ENCODE results near the gene TSEN54. TPM values are rescaled to one million over a fixed set of nuclear protein-coding genes. Genes with fewer than 3 reads are reported as not detected.

Gene TSEN54
- total RNA-seq, 2 experiments from 2014 or later = 73.3 to 78.7 TPM

DNA sequence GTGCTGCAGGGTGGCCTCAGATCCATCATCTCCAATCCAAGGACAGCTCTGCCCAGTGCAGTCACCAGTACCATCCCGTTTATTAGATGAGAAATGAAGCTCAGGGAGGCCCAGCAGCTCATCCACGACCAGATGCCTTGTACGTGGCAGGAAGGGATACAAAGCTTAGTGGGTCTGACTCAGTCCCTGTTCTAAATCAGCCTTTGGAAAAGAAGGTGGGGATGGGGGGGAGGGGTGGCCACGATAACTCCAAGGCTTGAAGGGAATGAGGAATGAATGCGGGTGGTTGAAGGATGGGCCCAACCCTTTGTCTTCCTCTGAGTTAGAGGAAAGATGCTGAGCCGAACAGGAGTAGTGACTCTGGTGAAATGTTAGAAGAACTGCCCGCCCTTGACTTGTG is 34.9 kb downstream of the TSEN54 start:
- Mint-ChIP-seq H3K27ac (no peak overlapping the region), H3K4me1 (ENCODE audit: low read depth) (no peaks in the 10 kb centered on the region), H3K9me3 (no peaks in the 10 kb centered on the region), H3K27me3 (no peaks in the 10 kb centered on the region), H3K4me3 (no peak overlapping the region), H3K36me3 (ENCODE audit: low read depth) (no peaks in the 10 kb centered on the region)
- H3K4me3 ChIP-seq (ENCODE audit: low read length) = no peak overlapping the region
- H3K9me3 ChIP-seq (ENCODE audit: control insufficient read depth in 1 of 2, insufficient read depth in 1 of 2, low read length in 2 of 2) = no peaks in the 10 kb centered on the region
- ATAC-seq (ENCODE audit: poor library complexity) (no peak), DNase-seq (no peak)
- H3K27ac ChIP-seq (ENCODE audit: low read depth in 1 of 2, low read length in 2 of 2) = no peak overlapping the region
- CTCF ChIA-PET = no interaction called here
- no peaks in the 10 kb centered on the region for H3K4me1 ChIP-seq (ENCODE audit: insufficient read depth, low read length)
- TF ChIP-seq, protein P1, sequence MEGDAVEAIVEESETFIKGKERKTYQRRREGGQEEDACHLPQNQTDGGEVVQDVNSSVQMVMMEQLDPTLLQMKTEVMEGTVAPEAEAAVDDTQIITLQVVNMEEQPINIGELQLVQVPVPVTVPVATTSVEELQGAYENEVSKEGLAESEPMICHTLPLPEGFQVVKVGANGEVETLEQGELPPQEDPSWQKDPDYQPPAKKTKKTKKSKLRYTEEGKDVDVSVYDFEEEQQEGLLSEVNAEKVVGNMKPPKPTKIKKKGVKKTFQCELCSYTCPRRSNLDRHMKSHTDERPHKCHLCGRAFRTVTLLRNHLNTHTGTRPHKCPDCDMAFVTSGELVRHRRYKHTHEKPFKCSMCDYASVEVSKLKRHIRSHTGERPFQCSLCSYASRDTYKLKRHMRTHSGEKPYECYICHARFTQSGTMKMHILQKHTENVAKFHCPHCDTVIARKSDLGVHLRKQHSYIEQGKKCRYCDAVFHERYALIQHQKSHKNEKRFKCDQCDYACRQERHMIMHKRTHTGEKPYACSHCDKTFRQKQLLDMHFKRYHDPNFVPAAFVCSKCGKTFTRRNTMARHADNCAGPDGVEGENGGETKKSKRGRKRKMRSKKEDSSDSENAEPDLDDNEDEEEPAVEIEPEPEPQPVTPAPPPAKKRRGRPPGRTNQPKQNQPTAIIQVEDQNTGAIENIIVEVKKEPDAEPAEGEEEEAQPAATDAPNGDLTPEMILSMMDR (IDR thresholded peaks at IDR 0.05) = no peak
- no peaks in the 10 kb centered on the region for H3K36me3 ChIP-seq (ENCODE audit: insufficient read depth, low read length)
- intact Hi-C loops (cut with DNase I, micrococcal nuclease) = no loop called here
- no peaks in the 10 kb centered on the region for H3K27me3 ChIP-seq (ENCODE audit: control insufficient read depth in 1 of 2, insufficient read depth in 2 of 2, low read length in 2 of 2)
- POLR2A ChIA-PET = no interaction called here

- POLR2A ChIA-PET = no interaction called here
- H3K27ac Mint-ChIP-seq = no peak overlapping the region
Observed at GRCh38 chr17:75552425-75553294, 36.3 kb downstream of the TSEN54 start.

GRCh38 chr17:75553295-75554110 is 37.2 kb downstream of the TSEN54 start:
- ChIA-PET CTCF (no interaction called here), POLR2A (no interaction called here)
- Histone ChIP-seq H3K9me3 (ENCODE audit: control insufficient read depth in 1 of 2, insufficient read depth in 1 of 2, low read length in 2 of 2) (no peaks in the 10 kb centered on the region), H3K4me1 (ENCODE audit: insufficient read depth, low read length) (no peaks in the 10 kb centered on the region), H3K36me3 (ENCODE audit: insufficient read depth, low read length) (peaks cover 2% of the 10 kb centered on the region), H3K4me3 (ENCODE audit: low read length) (no peak overlapping the region), H3K27me3 (ENCODE audit: control insufficient read depth in 1 of 2, insufficient read depth in 2 of 2, low read length in 2 of 2) (no peaks in the 10 kb centered on the region), H3K27ac (ENCODE audit: low read depth in 1 of 2, low read length in 2 of 2) (no peak overlapping the region)
- TF ChIP-seq, protein P1 (IDR thresholded peaks at IDR 0.05) = no peak
- Mint-ChIP-seq H3K4me3 (no peak overlapping the region), H3K36me3 (ENCODE audit: low read depth) (no peaks in the 10 kb centered on the region), H3K27me3 (no peaks in the 10 kb centered on the region), H3K27ac (no peak overlapping the region), H3K4me1 (ENCODE audit: low read depth) (no peaks in the 10 kb centered on the region), H3K9me3 (no peaks in the 10 kb centered on the region)
- ATAC-seq (ENCODE audit: poor library complexity) (no peak), DNase-seq (no peak)
- intact Hi-C loops (cut with DNase I, micrococcal nuclease) = no loop called here

More at GRCh38 chr17:75552425-75553294, 36.3 kb downstream of the TSEN54 start:
- Histone ChIP-seq H3K36me3 (ENCODE audit: insufficient read depth, low read length) (no peaks in the 10 kb centered on the region), H3K4me3 (ENCODE audit: low read length) (no peak overlapping the region), H3K4me1 (ENCODE audit: insufficient read depth, low read length) (no peaks in the 10 kb centered on the region), H3K27ac (ENCODE audit: low read depth in 1 of 2, low read length in 2 of 2) (no peak overlapping the region), H3K9me3 (ENCODE audit: control insufficient read depth in 1 of 2, insufficient read depth in 1 of 2, low read length in 2 of 2) (no peaks in the 10 kb centered on the region), H3K27me3 (ENCODE audit: control insufficient read depth in 1 of 2, insufficient read depth in 2 of 2, low read length in 2 of 2) (no peaks in the 10 kb centered on the region)
- CTCF ChIA-PET = no interaction called here
- no peaks in the 10 kb centered on the region for H3K36me3 Mint-ChIP-seq (ENCODE audit: low read depth)
- H3K4me1 Mint-ChIP-seq (ENCODE audit: low read depth) = no peaks in the 10 kb centered on the region
- no peaks in the 10 kb centered on the region for H3K9me3 Mint-ChIP-seq
- ATAC-seq (ENCODE audit: poor library complexity) = no peak
- DNase-seq = no peak
- TF ChIP-seq, protein P1 (IDR thresholded peaks at IDR 0.05) = no peak
- no peak overlapping the region for H3K4me3 Mint-ChIP-seq
- intact Hi-C loops (cut with DNase I, micrococcal nuclease) = no loop called here
- H3K27me3 Mint-ChIP-seq = no peaks in the 10 kb centered on the region

All from CD4-positive, alpha-beta T cell (primary cell).